Astrocyte of the spinal cord (primary cell): ENCODE results near the gene XXYLT1.

Experiments
- DNase-seq: peaks from one replicate; pipeline ENCODE4 v3.0.0; 2011; ENCODE audit warnings: low read depth, low spot score
- H3K4me3 ChIP-seq: 2 replicates; pipeline ENCODE4 v1.5.1; 2011; ENCODE audit warnings: low read depth, mild to moderate bottlenecking, low read length, moderate library complexity
- CTCF ChIP-seq: IDR thresholded peaks from 2 replicates; pipeline ENCODE4 v1.5.1; 2012; ENCODE audit warnings: low read depth, mild to moderate bottlenecking, low read length, inconsistent platforms
- in situ Hi-C: cut with HindIII; loops from 2 replicates; pipeline ENCODE4 v1.10.0; 2017; ENCODE audit warnings: low sequenced_read_pairs

XXYLT1 gene

GRCh38 chr3:195162033-195162669, 108.8 kb downstream of the XXYLT1 start:
- no peak for TF ChIP-seq CTCF
- DNase-seq, result no peak
- no peak overlapping the region for H3K4me3 ChIP-seq
- in situ Hi-C loops, result no loop called here

- no peak for DNase-seq
- TF ChIP-seq CTCF, result no peak
- no peak overlapping the region for H3K4me3 ChIP-seq
- in situ Hi-C loops, result no loop called here
These were observed 110.0 kb downstream of the XXYLT1 start for GRCh38 chr3:195160908-195161434.

GRCh38 chr3:195160257-195160898, 110.6 kb downstream of the XXYLT1 start:
- TF ChIP-seq CTCF, result no peak
- DNase-seq, result no peak
- no peak overlapping the region for H3K4me3 ChIP-seq
- in situ Hi-C loops, result no loop called here

GRCh38 chr3:195159814-195160165, 111.2 kb downstream of the XXYLT1 start:
- no peak for TF ChIP-seq CTCF
- in situ Hi-C loops, result no loop called here
- H3K4me3 ChIP-seq, result no peak overlapping the region
- no peak for DNase-seq

- no peak for TF ChIP-seq CTCF
- H3K4me3 ChIP-seq, result no peak overlapping the region
- no peak for DNase-seq
- in situ Hi-C loops, result no loop called here
These were observed 111.7 kb downstream of the XXYLT1 start for GRCh38 chr3:195159117-195159813.

GRCh38 chr3:195156286-195156890, 114.6 kb downstream of the XXYLT1 start:
- no peak for TF ChIP-seq CTCF
- in situ Hi-C loops, result no loop called here
- no peak overlapping the region for H3K4me3 ChIP-seq
- no peak for DNase-seq
